CD4-positive, alpha-beta T cell (primary cell): ENCODE measurements around the gene PLXNB2. TPM values are rescaled to one million over a fixed set of nuclear protein-coding genes. Genes with fewer than 3 reads are reported as not detected.

Source experiments
- ATAC-seq: fragments of 200-7000 bp; cut with Tn5 transposase; one replicate; pipeline ENCODE4 v1.10.0; 2022; ENCODE audit warnings: mild to moderate bottlenecking; ENCODE audit not compliant: poor library complexity
- CTCF ChIA-PET: fragments of 350-600 bp; sonication (Branson Sonifier 250); formaldehyde crosslinking; loops from one replicate; lab custom pipeline; 2021; ENCODE audit warnings: antibody characterized with exemption, inconsistent platforms; lab: Charles Lee
- POLR2A ChIA-PET: fragments of 350-600 bp; sonication (Branson Sonifier 250); formaldehyde crosslinking; loops from one replicate; lab custom pipeline; 2021; ENCODE audit warnings: antibody characterized with exemption, inconsistent platforms; lab: Charles Lee
- DNase-seq, 14 experiments: peaks; one replicate each; pipeline ENCODE4 v3.0.0-alpha.2; 2013 to 2020; ENCODE audit warnings: mixed read lengths in 2 of 14
- H3K27ac ChIP-seq, 2 donors: one replicate each; pipeline versions ENCODE4 v1.5.1 to v1.7.0; 2013; ENCODE audit warnings: low read length in 2 of 2, low read depth in 1 of 2, mild to moderate bottlenecking in 1 of 2
- H3K27me3 ChIP-seq, 2 experiments: 1 replicate in 1 of 2; 2 replicates in 1 of 2; pipeline versions ENCODE4 v1.6.1 to v1.7.0; 2013; ENCODE audit warnings: low read length in 2 of 2, control low read depth in 1 of 2, mild to moderate bottlenecking in 1 of 2, moderate library complexity in 1 of 2; ENCODE audit not compliant: insufficient read depth in 2 of 2, control insufficient read depth in 1 of 2
- H3K36me3 ChIP-seq: one replicate; pipeline ENCODE4 v1.6.1; 2013; ENCODE audit warnings: low read length, control low read depth; ENCODE audit not compliant: insufficient read depth
- H3K4me1 ChIP-seq: one replicate; pipeline ENCODE4 v1.6.1; 2013; ENCODE audit warnings: low read length, control low read depth; ENCODE audit not compliant: insufficient read depth
- H3K4me3 ChIP-seq: one replicate; pipeline ENCODE4 v1.5.1; 2013; ENCODE audit warnings: mild to moderate bottlenecking, low read length, moderate library complexity
- H3K9me3 ChIP-seq, 2 experiments: 1 replicate in 1 of 2; 2 replicates in 1 of 2; pipeline versions ENCODE4 v1.6.1 to v1.7.0; 2013; ENCODE audit warnings: low read length in 2 of 2, mild to moderate bottlenecking in 2 of 2, control low read depth in 1 of 2, moderate library complexity in 1 of 2; ENCODE audit not compliant: control insufficient read depth in 1 of 2, insufficient read depth in 1 of 2
- H3K27ac Mint-ChIP-seq: one replicate; pipeline ENCODE4 v1.8.0; 2020; ENCODE audit warnings: mixed read lengths
- H3K27me3 Mint-ChIP-seq: one replicate; pipeline ENCODE4 v1.8.0; 2021; ENCODE audit warnings: mixed read lengths
- H3K36me3 Mint-ChIP-seq: one replicate; pipeline ENCODE4 v1.8.0; 2021; ENCODE audit warnings: low read depth, mixed read lengths
- H3K4me1 Mint-ChIP-seq: one replicate; pipeline ENCODE4 v1.8.0; 2021; ENCODE audit warnings: low read depth, mixed read lengths
- H3K4me3 Mint-ChIP-seq: one replicate; pipeline ENCODE4 v1.8.0; 2020; ENCODE audit warnings: mild to moderate bottlenecking, mixed read lengths
- H3K9me3 Mint-ChIP-seq: one replicate; pipeline ENCODE4 v1.8.0; 2020; ENCODE audit warnings: mixed read lengths
- CTCF ChIP-seq: fragments of 200-600 bp; IDR thresholded peaks from one replicate; pipeline ENCODE4 v1.8.0; 2022; ENCODE audit warnings: antibody characterized with exemption, mild to moderate bottlenecking
- intact Hi-C, 2 experiments: fragments of 100-400 bp; cut with DNase I in 1 of 2; cut with micrococcal nuclease in 1 of 2; formaldehyde crosslinking; loops; one replicate each; pipeline versions ENCODE4 v1.15.1 to v1.9.0; 2023 to 2025; cut with DNase I, micrococcal nuclease
- total RNA-seq, 174 experiments: library from RNA in 2 of 174; stranded (reverse) in 2 of 174; gene quantifications; one replicate each; pipeline ENCODE4 v1.2.3 and lab custom pipeline; 2021 to 2026

The PLXNB2 gene
- total RNA-seq, 2 experiments from 2014 or later: 2.8 to 3.9 TPM

DNA sequence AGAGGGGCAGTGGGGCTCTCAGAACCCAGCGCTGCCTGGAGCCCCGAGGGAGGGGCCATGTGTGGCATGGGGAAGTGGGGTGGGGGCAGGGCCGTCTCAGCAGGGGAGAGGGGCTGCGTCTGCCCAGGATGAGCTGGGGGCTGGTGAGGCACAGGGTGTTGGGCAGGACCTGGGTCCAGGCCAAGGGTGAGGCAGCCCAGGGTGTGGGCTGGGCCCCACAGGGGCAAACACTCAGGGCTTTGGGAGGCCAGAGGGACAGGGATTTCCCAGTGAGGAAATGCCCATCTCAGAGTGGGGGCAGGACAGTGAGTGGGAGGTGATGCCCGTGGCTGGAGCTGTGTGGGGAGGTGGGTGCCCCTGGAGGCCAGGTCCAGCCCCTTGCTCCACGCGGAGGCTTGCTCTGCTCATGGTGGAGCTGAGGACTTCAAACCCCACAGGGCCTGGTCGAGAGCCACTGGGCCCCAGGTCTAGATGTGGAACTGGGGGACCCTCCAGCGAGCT lies 5.4 kb downstream of the PLXNB2 start:
- peaks cover 43% of the 10 kb centered on the region for H3K27me3 Mint-ChIP-seq
- DNase-seq (peak in 2 of 14 experiments; percentile 55 to 66), ATAC-seq (no peak)
- no peak overlapping the region for H3K27ac ChIP-seq
- no peaks in the 10 kb centered on the region for H3K9me3 Mint-ChIP-seq
- CTCF ChIA-PET: no interaction called here
- no peak overlapping the region for H3K4me3 ChIP-seq
- peaks cover 0 to 18% of the 10 kb centered on the region in 2 experiments for H3K9me3 ChIP-seq
- H3K36me3 ChIP-seq: no peaks in the 10 kb centered on the region
- H3K4me3 Mint-ChIP-seq: no peak overlapping the region
- H3K36me3 Mint-ChIP-seq: no peaks in the 10 kb centered on the region
- H3K4me1 Mint-ChIP-seq: no peaks in the 10 kb centered on the region
- POLR2A ChIA-PET: no interaction called here
- peaks cover 42 to 44% of the 10 kb centered on the region in 2 experiments for H3K27me3 ChIP-seq
- H3K4me1 ChIP-seq: peaks cover 14% of the 10 kb centered on the region
- no peak for TF ChIP-seq CTCF
- intact Hi-C loops: no loop called here
- H3K27ac Mint-ChIP-seq: no peak overlapping the region

GRCh38 chr22:50301581-50301991 lies 5.9 kb downstream of the PLXNB2 start:
- DNase-seq (no peak), ATAC-seq (no peak)
- POLR2A ChIA-PET: no interaction called here
- CTCF ChIA-PET: no interaction called here
- peaks cover 37 to 40% of the 10 kb centered on the region in 2 experiments for H3K27me3 ChIP-seq
- peaks cover 9% of the 10 kb centered on the region for H3K4me1 ChIP-seq
- H3K36me3 ChIP-seq: no peaks in the 10 kb centered on the region
- H3K9me3 Mint-ChIP-seq: no peaks in the 10 kb centered on the region
- peaks cover 43% of the 10 kb centered on the region for H3K27me3 Mint-ChIP-seq
- no peak overlapping the region for H3K4me3 Mint-ChIP-seq
- no peaks in the 10 kb centered on the region for H3K4me1 Mint-ChIP-seq
- peaks cover 0 to 16% of the 10 kb centered on the region in 2 experiments for H3K9me3 ChIP-seq
- no peak overlapping the region for H3K4me3 ChIP-seq
- TF ChIP-seq CTCF: no peak
- no peaks in the 10 kb centered on the region for H3K36me3 Mint-ChIP-seq
- intact Hi-C loops: no loop called here
- no peak overlapping the region for H3K27ac Mint-ChIP-seq
- H3K27ac ChIP-seq: no peak overlapping the region

DNA sequence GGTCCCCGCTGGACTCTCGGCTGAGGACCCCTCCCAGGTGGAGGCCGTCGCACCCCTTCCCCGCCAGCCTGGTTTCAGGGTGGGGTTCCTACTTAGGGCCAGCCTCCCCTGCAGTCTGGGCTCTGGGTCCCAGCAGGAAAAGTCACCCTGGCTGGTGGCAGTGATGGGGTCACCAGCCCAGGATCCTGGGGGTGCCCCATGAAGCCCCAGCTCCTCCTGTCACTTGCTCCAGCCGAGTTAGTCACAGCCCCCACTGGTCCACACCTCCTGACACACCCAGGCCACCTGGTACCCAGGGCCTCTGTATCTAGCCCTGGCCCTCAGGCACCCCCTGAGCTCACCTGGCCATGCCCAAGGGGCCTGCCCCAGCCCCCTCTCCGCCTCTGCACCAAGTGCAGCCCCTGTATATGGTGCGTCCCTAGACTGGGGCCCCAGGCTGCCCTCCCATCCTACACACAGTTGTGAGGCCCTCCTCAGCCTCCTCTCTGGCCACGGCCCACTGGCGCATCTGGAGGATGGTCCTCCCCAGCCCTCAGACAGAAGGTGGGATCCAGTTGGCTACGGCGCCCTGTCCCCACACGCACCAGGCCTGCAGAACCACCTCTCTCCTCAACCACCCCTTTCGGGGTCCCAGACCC lies 6.7 kb downstream of the PLXNB2 start:
- CTCF ChIA-PET: no interaction called here
- H3K4me1 ChIP-seq: peaks cover under 1% of the 10 kb centered on the region
- ATAC-seq (no peak), DNase-seq (no peak)
- no peak for TF ChIP-seq CTCF
- H3K36me3 ChIP-seq: no peaks in the 10 kb centered on the region
- no peak overlapping the region for H3K4me3 ChIP-seq
- H3K27me3 ChIP-seq: peaks cover 29 to 35% of the 10 kb centered on the region in 2 experiments
- Mint-ChIP-seq H3K4me3 (peak overlapping the region; percentile 15), H3K27me3 (peaks cover 36% of the 10 kb centered on the region), H3K36me3 (no peaks in the 10 kb centered on the region), H3K9me3 (no peaks in the 10 kb centered on the region), H3K4me1 (no peaks in the 10 kb centered on the region), H3K27ac (no peak overlapping the region)
- POLR2A ChIA-PET: no interaction called here
- intact Hi-C loops: no loop called here
- H3K27ac ChIP-seq: no peak overlapping the region
- peaks cover 0 to 14% of the 10 kb centered on the region in 2 experiments for H3K9me3 ChIP-seq
